Right cardiac atrium (tissue), 5 donors: ENCODE results near the gene TACC3. TPM values are rescaled to one million over a fixed set of nuclear protein-coding genes. Genes with fewer than 3 reads are reported as not detected.
A peak's percentile ranks its signal among the peaks of the same experiment; 100 is the strongest.

Experiments used
- ATAC-seq, 2 donors: fragments of 200-7000 bp; cut with Tn5 transposase; one replicate each; pipeline versions ENCODE4 v1.8.0 to v1.9.1; 2020; ENCODE audit warnings: moderate library complexity in 2 of 2, mild to moderate bottlenecking in 1 of 2
- DNase-seq, 3 donors: peaks; one replicate each; pipeline ENCODE4 v3.0.0-alpha.2; 2020
- H3K27ac ChIP-seq: one replicate; pipeline ENCODE4 v1.5.1; 2013; ENCODE audit warnings: mild to moderate bottlenecking, low read length, control low read depth, moderate library complexity
- H3K27me3 ChIP-seq: one replicate; pipeline ENCODE4 v1.6.1; 2013; ENCODE audit not compliant: control insufficient read depth, insufficient read depth
- H3K4me1 ChIP-seq: one replicate; pipeline ENCODE4 v1.6.1; 2013; ENCODE audit warnings: low read length; ENCODE audit not compliant: control insufficient read depth, insufficient read depth
- H3K4me3 ChIP-seq: one replicate; pipeline ENCODE4 v1.5.1; 2013; ENCODE audit warnings: low read length, control low read depth
- H3K9me3 ChIP-seq: one replicate; pipeline ENCODE4 v1.6.1; 2013; ENCODE audit warnings: low read length; ENCODE audit not compliant: control insufficient read depth
- WGBS: extraction: QIAGEN DNeasy Blood & Tissue Kit; methylation state at CpG from one replicate; pipeline ENCODE4 v1.1.7; 2013; 5-methylcytosine and 5-hydroxymethylcytosine counted together
- intact Hi-C, 4 donors: fragments of 100-400 bp; cut with DNase I; formaldehyde crosslinking; loops; one replicate each; pipeline versions ENCODE4 v1.11.0 to v1.14.0; 2022 to 2023
- polyA plus RNA-seq: library from polyadenylated mRNA; stranded (reverse); fragments of 200-250 nt; gene quantifications from one replicate; pipeline ENCODE4 v1.2.3, GENCODE V29; 2013
- total RNA-seq, 4 donors: library from RNA; stranded (reverse); fragmentation: NEBNext Ultra II Directional; extraction: Animal tissue kit (Norgen Biotek cat#: 25700); gene quantifications; one replicate each; pipeline ENCODE4 v1.2.1, GENCODE V29; 2021
- donor health status: healthy with polysubstance abuse.
- donor health status: DM: no; HTN: yes; CAD: no.
- donor health status: DM: no; HTN: no; CAD: no.
- donor health status: DM: no; HTN: yes; CAD: no; lungs with severe emphysema.
- donor health status: DM: yes; HTN: yes; CAD: no.

TACC3 gene
- total and polyA plus RNA-seq, 5 donors, result 4.1 to 10.8 (median 6.3) TPM

DNA sequence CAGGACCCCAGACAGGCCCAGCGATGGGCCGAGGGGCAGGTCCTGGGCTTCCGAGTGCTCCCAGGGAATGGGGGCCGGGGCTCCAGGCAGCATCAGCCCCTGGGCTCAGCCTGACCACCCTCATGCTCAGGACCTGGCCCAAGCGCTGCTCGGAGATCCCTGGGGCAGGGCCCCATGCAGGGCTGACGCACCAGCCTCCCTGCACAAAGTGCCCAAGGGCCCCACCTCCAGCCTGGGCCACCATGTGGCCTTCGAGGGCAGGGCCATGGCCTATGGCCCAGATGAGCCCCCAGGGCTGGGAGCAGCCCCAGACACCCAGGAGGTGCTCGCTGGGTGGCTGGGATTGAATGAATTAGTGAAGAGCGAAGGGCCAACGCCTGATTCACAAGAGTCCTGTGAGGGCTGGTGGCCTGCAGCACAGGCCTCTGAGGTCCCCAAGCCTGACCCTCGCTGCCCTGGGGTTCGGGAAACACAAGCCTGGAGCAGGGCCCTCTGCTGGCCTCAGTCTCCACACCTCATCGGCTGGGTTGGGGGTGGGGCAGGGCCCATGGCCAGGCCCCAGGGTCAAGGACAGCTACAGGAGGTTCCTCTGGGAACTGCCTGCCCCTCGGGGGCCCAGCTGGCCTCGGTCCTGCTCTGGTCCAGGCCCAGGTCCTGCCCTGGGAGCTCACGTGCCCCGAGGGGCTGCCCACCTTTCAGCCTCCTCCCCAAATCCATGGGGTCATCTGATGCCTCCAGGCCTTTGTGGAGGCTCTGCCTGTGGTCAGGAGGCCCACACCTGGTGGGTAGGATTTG lies 58.5 kb downstream of the TACC3 start:
- DNase-seq, result peak in 1 of 3 donors; percentile 61
- no peaks in the 10 kb centered on the region for H3K27me3 ChIP-seq
- intact Hi-C loops, result no loop called here
- H3K27ac ChIP-seq, result no peak overlapping the region
- 80% methylated on average over 18 of the region's 18 CpGs for WGBS
- no peak for ATAC-seq
- no peaks in the 10 kb centered on the region for H3K9me3 ChIP-seq
- H3K4me1 ChIP-seq, result no peaks in the 10 kb centered on the region
- H3K4me3 ChIP-seq, result no peak overlapping the region

DNA sequence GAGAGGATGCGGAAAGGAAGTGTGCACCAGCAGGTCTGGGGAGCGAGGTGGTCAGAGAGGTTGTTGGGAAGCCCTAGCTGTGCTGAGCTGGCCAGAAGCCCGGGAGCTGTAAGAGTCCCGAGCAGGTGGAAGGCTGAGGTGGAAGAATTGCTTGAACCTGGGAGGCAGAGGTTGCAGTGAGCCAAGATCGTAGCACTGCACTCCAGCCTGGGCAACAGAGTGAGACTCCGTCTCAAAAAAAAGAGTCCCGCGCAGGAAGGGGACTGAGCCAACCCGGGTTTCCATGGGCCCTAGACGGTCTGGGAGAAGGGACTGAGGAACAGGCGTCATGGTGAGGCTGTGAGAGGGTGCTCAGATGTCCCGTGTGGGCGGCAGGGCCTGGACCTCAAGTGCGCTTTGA lies 59.1 kb downstream of the TACC3 start:
- H3K4me3 ChIP-seq, result no peak overlapping the region
- no peaks in the 10 kb centered on the region for H3K9me3 ChIP-seq
- H3K27ac ChIP-seq, result no peak overlapping the region
- 86% methylated on average over 14 of the region's 14 CpGs for WGBS
- H3K4me1 ChIP-seq, result peaks cover 2% of the 10 kb centered on the region
- ATAC-seq (no peak), DNase-seq (no peak)
- intact Hi-C loops, result no loop called here
- no peaks in the 10 kb centered on the region for H3K27me3 ChIP-seq

DNA sequence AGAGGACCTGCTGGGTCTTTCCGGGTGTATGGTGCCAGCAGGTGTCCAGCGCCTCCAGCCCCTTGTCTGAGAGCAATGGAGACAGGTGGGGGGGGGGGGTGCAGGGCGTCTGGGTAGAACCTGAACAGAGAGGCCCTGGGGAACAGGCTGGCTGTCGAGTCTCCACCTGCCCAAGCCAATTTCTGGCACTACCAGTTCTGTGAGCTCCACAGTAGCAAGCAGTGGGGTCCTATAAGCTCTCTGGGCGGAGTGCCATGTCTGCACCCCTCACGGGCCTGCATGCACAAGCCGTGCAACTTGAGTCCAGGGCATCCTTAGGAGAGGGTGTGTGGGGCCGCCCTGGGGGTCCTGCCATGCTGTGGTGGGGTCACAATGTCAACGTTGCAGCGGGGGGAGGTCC lies 61.7 kb downstream of the TACC3 start:
- no peak overlapping the region for H3K4me3 ChIP-seq
- no peak for DNase-seq
- H3K27ac ChIP-seq, result no peak overlapping the region
- no peak for ATAC-seq
- WGBS, result 85% methylated on average over 10 of the region's 10 CpGs
- no peaks in the 10 kb centered on the region for H3K9me3 ChIP-seq
- H3K27me3 ChIP-seq, result no peaks in the 10 kb centered on the region
- H3K4me1 ChIP-seq, result peaks cover 2% of the 10 kb centered on the region
- intact Hi-C loops, result no loop called here

DNA sequence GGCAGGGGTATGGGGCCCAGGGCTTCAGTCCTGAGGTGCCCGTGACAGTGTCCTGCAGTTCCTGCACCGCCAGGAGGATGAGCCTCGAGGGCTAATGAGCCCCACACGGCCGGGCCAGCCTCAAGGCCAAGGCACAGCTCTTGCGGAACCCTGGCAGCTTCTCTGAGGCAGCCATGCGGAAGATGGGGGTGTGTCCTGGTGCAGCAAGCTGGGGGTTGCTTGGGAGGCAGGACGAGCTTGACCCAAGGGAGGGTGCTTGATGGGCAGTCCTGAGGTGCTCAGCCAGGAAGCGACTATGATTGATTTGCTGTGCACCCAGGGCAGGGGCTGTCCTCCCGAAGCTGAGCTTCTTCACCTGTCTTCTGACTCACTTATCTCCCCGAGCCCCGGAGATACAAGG lies 62.6 kb downstream of the TACC3 start:
- WGBS, result 74% methylated on average over 12 of the region's 12 CpGs
- Histone ChIP-seq H3K27me3 (no peaks in the 10 kb centered on the region), H3K4me1 (peaks cover 2% of the 10 kb centered on the region), H3K27ac (no peak overlapping the region), H3K4me3 (no peak overlapping the region), H3K9me3 (no peaks in the 10 kb centered on the region)
- ATAC-seq, result no peak
- intact Hi-C loops, result no loop called here
- no peak for DNase-seq

DNA sequence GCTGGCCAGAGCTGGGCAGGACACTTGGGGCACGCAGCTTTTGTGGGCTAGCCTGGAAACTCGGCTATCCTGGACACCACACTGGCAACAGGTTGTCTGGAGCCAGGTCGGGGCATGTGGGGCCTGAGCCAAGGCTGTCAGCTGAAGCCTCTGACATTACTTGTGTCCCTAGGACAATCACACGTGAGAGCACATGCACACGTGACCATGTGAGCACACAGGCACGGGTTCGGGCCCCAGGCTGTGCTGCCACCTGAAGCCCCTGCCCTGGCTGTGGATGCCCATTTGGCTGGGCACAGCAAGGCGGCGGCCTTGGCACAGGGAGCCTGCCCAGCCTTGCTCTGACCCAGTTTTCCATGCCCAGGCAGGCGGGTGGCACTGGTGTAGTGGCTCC lies 63.1 kb downstream of the TACC3 start:
- ATAC-seq, result no peak

DNA sequence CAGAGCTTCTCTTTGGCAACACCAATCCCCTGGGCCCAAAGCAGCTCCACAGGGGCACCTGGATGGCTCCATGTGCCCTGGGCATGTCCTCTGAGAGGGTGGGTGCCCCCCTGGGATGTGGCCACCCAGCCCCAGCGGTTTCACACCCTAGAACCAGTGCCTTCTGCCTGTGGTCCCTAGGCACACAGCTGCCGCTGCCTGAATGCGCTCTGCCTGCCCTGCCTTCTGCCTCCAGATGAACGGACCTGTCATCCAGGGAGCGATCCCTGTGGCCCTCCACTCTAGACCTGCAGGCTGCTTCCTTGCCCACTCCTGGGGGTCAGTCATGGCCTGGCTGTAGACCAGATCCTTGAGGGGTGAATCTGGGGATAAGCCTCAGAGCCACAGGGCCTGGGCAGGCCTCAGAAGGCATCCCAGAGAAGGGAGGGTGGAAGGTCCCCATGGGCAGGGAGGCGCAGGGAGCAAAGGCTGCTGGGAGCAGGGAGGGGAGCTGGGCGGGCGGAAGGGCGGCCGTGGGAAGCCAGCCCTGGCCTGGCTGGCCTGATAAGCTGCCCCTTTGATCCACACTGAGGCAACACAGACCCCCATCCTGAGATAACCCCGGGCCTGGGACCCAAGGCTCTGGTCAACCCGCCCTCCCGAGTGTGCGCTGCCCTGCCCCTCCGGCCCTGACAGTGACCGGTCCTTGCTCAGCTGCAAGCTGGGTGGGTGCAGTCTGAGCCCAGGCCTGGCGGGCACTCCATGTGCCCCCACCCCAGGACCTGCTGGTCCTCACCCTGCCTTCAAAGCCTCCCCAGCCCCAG lies 63.7 kb downstream of the TACC3 start:
- intact Hi-C loops, result no loop called here
- Histone ChIP-seq H3K27me3 (no peaks in the 10 kb centered on the region), H3K27ac (no peak overlapping the region), H3K4me3 (no peak overlapping the region), H3K4me1 (peaks cover 2% of the 10 kb centered on the region), H3K9me3 (no peaks in the 10 kb centered on the region)
- ATAC-seq (peak; percentile 82 to 92), DNase-seq (peak; percentile 76 to 91 (median 90))
- 48% methylated on average over 17 of the region's 17 CpGs for WGBS

More for the DNA sequence above, 63.1 kb downstream of the TACC3 start:
- Histone ChIP-seq H3K4me3 (no peak overlapping the region), H3K27ac (no peak overlapping the region), H3K27me3 (no peaks in the 10 kb centered on the region), H3K9me3 (no peaks in the 10 kb centered on the region), H3K4me1 (peaks cover 2% of the 10 kb centered on the region)
- 79% methylated on average over 10 of the region's 10 CpGs for WGBS
- DNase-seq, result no peak
- intact Hi-C loops, result no loop called here

DNA sequence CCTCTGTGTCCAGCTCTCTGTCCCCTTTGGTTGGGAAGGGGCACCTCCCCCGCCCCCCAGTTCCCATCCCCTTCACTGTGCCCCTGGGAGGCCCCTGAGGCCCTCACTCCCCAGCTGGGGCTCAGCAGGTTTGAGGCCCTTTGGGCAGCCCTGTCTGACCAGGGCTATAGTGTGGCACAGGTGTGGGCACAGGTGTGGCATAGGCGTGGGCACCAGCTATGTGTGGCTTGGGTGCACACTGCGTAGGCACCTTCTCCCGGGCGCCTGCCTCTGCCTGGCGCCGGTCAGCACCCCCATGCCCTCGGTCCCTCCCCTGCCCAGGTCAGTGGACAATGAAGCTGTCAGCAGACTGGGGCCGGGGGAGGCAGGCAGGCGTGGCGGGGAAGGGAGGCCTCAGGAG lies 64.3 kb downstream of the TACC3 start:
- Histone ChIP-seq H3K27me3 (no peaks in the 10 kb centered on the region), H3K9me3 (no peaks in the 10 kb centered on the region), H3K4me3 (no peak overlapping the region), H3K4me1 (peaks cover 2% of the 10 kb centered on the region), H3K27ac (no peak overlapping the region)
- ATAC-seq, result peak in 1 of 2 donors; percentile 9
- intact Hi-C loops, result no loop called here
- 87% methylated on average over 11 of the region's 11 CpGs for WGBS
- DNase-seq, result no peak

DNA sequence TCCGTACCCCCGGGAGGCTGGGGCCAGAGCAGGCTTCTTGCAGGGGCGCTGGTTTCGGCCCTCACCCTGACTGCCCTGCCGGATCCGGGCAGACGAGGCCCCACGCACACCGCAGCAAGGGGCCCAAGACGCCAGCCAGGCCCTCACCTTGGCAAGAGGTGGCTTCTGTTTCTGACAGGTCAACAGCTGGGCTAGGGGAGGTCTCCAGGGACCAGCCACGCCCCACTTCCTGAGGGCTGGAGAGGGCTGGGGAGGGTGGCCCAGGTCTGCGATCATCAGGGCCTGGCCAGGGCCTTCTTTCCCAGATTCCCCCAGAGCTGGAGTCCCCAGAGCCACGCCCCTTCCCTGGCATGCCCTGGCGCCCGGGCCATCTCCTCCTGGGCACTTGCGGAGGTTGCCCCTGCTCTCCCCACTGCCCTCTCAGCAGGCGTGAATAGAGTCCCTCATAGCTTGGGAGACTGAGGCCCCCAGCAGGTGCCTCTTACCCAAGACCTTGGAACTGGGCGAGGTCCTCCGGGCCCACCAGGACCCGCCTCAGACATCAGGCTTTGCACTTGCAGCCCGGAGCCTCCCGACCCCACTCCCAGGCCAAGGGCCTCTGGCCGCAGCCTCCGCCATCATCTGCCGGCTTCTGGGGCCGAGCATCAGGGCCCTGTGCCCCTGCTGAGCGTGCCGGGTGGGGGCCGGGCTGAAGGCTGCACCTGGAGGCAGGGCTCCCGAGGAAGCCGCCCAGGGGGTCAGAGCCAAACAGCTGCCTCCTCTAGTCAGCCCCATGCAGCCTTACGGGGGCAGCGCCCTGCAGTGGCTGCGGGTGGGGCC lies 65.4 kb downstream of the TACC3 start:
- WGBS, result 90% methylated on average over 34 of the region's 34 CpGs
- Histone ChIP-seq H3K4me3 (no peak overlapping the region), H3K27ac (no peak overlapping the region), H3K27me3 (no peaks in the 10 kb centered on the region), H3K9me3 (no peaks in the 10 kb centered on the region), H3K4me1 (peaks cover 2% of the 10 kb centered on the region)
- DNase-seq, result no peak
- no peak for ATAC-seq
- intact Hi-C loops, result no loop called here

DNA sequence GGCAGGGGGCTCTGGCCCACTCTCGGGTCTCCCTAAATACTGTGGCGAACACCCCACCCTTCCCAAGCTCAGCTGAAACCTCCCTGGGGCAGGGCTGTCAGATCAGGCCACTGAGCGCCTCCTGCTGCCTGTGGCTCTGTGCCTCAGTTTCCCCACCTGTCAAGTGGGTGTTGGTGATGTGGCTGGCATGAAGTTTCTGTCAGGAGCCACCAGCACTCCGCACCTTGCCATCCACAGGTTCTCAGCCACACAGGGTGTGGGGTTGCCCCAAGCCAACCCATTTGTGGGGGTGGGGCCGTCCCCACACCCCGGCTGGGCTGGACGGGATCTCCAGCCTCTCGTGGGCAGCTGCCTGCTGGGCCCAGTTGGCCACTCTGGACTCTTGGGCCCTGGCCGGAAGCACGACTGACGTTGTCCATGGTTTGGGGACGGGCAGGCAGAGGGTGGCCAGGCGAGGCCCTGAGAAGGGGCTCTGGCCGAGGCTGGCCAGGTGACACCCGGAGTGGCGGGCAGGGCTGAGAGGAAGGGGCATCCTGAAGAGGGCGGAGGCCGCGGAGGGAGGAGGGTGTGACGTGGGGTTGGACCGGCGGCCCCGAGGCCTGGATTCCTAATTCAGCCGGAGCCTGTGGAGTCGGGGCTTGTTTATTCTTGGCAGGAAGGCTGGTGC lies 66.2 kb downstream of the TACC3 start:
- 47% methylated on average over 25 of the region's 25 CpGs for WGBS
- ATAC-seq (no peak), DNase-seq (peak in 1 of 3 donors; percentile 72)
- no peak overlapping the region for H3K27ac ChIP-seq
- no peaks in the 10 kb centered on the region for H3K27me3 ChIP-seq
- no peaks in the 10 kb centered on the region for H3K9me3 ChIP-seq
- H3K4me1 ChIP-seq, result peaks cover 2% of the 10 kb centered on the region
- no peak overlapping the region for H3K4me3 ChIP-seq
- intact Hi-C loops, result no loop called here

DNA sequence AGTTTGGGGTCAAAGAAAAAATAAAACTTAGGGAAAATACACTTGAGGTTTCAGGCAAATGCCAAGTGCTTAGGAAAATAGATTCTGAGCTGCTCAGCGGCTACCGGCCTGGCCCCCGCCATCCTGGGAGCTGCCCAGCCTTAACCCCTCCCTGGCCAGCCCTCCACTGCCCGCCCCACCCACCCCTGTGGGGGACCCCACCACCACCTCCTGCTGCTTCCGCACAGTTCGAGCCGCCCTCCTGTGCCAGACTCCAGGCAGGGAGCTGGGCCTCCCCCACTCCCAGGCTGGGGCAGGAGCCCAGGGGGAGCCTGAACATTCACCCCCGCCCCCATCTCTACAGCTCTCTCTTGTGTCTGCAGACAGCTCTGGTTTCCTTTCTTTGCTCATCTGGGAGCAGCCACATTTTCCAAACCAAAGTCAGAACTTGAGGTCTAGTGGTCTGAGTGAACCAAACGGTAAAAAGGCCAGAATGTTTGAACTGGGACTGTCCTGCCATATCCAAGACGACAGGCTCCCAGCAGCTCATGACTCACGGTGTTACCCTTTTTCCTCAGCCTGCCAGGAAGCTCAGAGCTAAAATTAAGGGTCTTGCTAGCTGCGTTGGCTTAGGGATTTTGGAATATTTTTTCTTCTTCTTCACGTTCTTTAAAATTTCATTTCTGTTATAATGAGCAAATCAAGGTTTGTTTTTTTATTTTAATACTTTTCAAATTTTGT lies 67.1 kb downstream of the TACC3 start:
- intact Hi-C loops, result no loop called here
- Histone ChIP-seq H3K4me1 (peaks cover 2% of the 10 kb centered on the region), H3K9me3 (no peaks in the 10 kb centered on the region), H3K27me3 (no peaks in the 10 kb centered on the region), H3K27ac (no peak overlapping the region), H3K4me3 (no peak overlapping the region)
- ATAC-seq (no peak), DNase-seq (no peak)
- 63% methylated on average over 13 of the region's 13 CpGs for WGBS
